KMS-11 (cell line): ENCODE data around the gene RETREG1.

Source experiments
- H2AFZ ChIP-seq: fragments of 200-600 bp; sonication (generic); 2 replicates; pipeline ENCODE4 v1.6.1; 2016; ENCODE audit warnings: antibody characterized with exemption, mixed run types, low read depth
- H3K27ac ChIP-seq: fragments of 200-600 bp; sonication (generic); 2 replicates; pipeline ENCODE4 v1.6.1; 2016; ENCODE audit warnings: mild to moderate bottlenecking, mixed run types
- H3K27me3 ChIP-seq: fragments of 200-600 bp; sonication (generic); 2 replicates; pipeline ENCODE4 v1.6.1; 2017; ENCODE audit warnings: mild to moderate bottlenecking, low read depth, mixed run types, moderate library complexity; ENCODE audit not compliant: insufficient read depth
- H3K36me3 ChIP-seq: fragments of 200-600 bp; sonication (generic); 2 replicates; pipeline ENCODE4 v1.6.1; 2017; ENCODE audit warnings: mild to moderate bottlenecking, mixed run types; ENCODE audit not compliant: insufficient read depth
- H3K4me1 ChIP-seq: fragments of 200-600 bp; sonication (generic); 2 replicates; pipeline ENCODE4 v1.6.1; 2016; ENCODE audit warnings: mild to moderate bottlenecking, low read depth, mixed run types; ENCODE audit not compliant: poor library complexity, severe bottlenecking
- H3K4me2 ChIP-seq: fragments of 200-600 bp; sonication (generic); 2 replicates; pipeline ENCODE4 v1.7.0; 2016; ENCODE audit warnings: mild to moderate bottlenecking, mixed run types
- H3K4me3 ChIP-seq: fragments of 200-600 bp; sonication (generic); IDR thresholded peaks from 2 replicates; pipeline ENCODE4 v1.6.1; 2017; ENCODE audit warnings: low read depth, low read length, mixed read lengths; ENCODE audit not compliant: insufficient read depth
- H3K79me2 ChIP-seq: fragments of 200-600 bp; sonication (generic); 2 replicates; pipeline ENCODE4 v1.6.1; 2016; ENCODE audit warnings: low read depth, mixed run types; ENCODE audit not compliant: insufficient read depth
- H3K9ac ChIP-seq: fragments of 200-600 bp; sonication (generic); 2 replicates; pipeline ENCODE4 v1.6.1; 2016; ENCODE audit warnings: mild to moderate bottlenecking, mixed run types
- H4K20me1 ChIP-seq: fragments of 200-600 bp; sonication (generic); 2 replicates; pipeline ENCODE4 v1.6.1; 2016; ENCODE audit warnings: mild to moderate bottlenecking, mixed run types; ENCODE audit not compliant: insufficient read depth
- TF ChIP-seq, protein P1 (sequence below): fragments of 200-600 bp; sonication (generic); conservative IDR thresholded peaks from 2 replicates; pipeline ENCODE4 v1.6.1; 2017; ENCODE audit warnings: low read depth, mild to moderate bottlenecking, antibody characterized with exemption, low read length, moderate library complexity, mixed read lengths

The RETREG1 gene

DNA sequence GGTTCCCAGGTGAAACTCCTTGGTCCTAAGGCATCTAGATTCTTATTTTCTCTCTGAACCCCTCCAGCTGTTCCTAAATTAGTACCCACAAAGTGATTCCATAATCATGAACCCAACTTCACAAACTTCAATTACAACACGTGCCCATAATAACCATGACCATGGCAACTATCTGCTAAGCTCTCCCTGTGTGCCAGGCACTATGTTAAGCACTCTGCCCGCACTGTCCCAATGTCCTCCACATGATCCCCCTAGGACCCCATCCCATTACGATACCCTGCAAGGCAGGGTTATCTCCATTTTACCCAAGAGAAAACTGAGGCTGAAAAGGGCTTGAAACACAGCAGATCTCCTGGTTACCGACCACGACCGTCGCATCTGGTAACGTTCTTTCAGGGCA lies 125.9 kb downstream of the RETREG1 start:
- H3K36me3 ChIP-seq: no peaks in the 10 kb centered on the region
- no peaks in the 10 kb centered on the region for H3K79me2 ChIP-seq
- no peak overlapping the region for H3K27ac ChIP-seq
- no peak overlapping the region for H3K4me2 ChIP-seq
- H3K27me3 ChIP-seq: no peaks in the 10 kb centered on the region
- TF ChIP-seq, protein P1, sequence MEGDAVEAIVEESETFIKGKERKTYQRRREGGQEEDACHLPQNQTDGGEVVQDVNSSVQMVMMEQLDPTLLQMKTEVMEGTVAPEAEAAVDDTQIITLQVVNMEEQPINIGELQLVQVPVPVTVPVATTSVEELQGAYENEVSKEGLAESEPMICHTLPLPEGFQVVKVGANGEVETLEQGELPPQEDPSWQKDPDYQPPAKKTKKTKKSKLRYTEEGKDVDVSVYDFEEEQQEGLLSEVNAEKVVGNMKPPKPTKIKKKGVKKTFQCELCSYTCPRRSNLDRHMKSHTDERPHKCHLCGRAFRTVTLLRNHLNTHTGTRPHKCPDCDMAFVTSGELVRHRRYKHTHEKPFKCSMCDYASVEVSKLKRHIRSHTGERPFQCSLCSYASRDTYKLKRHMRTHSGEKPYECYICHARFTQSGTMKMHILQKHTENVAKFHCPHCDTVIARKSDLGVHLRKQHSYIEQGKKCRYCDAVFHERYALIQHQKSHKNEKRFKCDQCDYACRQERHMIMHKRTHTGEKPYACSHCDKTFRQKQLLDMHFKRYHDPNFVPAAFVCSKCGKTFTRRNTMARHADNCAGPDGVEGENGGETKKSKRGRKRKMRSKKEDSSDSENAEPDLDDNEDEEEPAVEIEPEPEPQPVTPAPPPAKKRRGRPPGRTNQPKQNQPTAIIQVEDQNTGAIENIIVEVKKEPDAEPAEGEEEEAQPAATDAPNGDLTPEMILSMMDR: no peak
- H3K9ac ChIP-seq: no peak overlapping the region
- no peaks in the 10 kb centered on the region for H3K4me1 ChIP-seq
- no peaks in the 10 kb centered on the region for H4K20me1 ChIP-seq
- no peak overlapping the region for H3K4me3 ChIP-seq
- no peak overlapping the region for H2AFZ ChIP-seq

DNA sequence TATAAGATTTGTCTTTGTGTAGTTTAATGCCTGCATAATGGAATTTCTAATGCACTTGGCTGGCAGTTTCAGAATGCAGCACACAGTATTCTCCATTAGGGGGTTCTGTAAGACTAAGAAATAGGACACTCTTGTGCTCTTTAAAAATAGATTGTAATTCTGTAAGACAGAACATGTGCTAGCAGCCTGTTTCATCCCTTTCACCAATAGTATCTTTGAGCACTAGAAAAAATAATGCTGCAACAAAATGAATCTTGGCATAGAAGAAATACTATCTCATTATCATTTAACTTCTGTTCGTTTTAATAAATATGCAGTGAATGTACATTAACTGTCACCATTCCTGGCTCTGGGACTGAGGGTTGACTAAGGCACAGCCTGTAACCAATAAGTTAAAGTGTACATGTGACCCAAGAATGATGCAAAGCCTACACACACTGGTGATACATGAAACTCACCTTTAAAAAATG lies 127.4 kb downstream of the RETREG1 start:
- Histone ChIP-seq H2AFZ (no peak overlapping the region), H3K4me2 (no peak overlapping the region), H3K27me3 (no peaks in the 10 kb centered on the region), H3K79me2 (no peaks in the 10 kb centered on the region), H4K20me1 (no peaks in the 10 kb centered on the region), H3K4me3 (no peak overlapping the region), H3K27ac (no peak overlapping the region), H3K4me1 (no peaks in the 10 kb centered on the region), H3K9ac (no peak overlapping the region), H3K36me3 (no peaks in the 10 kb centered on the region)
- TF ChIP-seq, protein P1: peak; percentile 53

DNA sequence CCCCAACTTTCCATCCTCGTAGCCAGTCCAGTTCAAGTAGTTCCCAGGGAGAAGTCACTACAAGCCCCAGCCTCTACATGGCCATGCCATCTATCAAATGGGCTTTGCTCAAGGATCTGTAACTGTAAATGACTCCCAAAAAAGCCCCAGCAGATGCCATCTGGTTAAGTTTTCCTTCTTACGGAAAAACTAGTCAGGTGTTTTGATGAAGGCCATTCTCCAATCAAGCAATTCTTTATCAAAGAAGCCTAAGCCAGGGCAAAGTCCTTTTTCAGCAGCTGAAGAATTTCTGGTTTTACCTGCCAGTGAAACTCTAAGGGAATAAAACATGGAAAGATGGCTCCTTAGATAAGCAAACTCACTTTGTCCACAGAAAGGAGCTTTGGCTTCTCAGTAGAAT lies 129.3 kb downstream of the RETREG1 start:
- no peak overlapping the region for H3K9ac ChIP-seq
- no peaks in the 10 kb centered on the region for H4K20me1 ChIP-seq
- no peak overlapping the region for H3K4me3 ChIP-seq
- TF ChIP-seq, protein P1: no peak
- no peak overlapping the region for H3K27ac ChIP-seq
- H3K27me3 ChIP-seq: no peaks in the 10 kb centered on the region
- H2AFZ ChIP-seq: no peak overlapping the region
- no peaks in the 10 kb centered on the region for H3K4me1 ChIP-seq
- H3K36me3 ChIP-seq: no peaks in the 10 kb centered on the region
- no peak overlapping the region for H3K4me2 ChIP-seq
- H3K79me2 ChIP-seq: no peaks in the 10 kb centered on the region

DNA sequence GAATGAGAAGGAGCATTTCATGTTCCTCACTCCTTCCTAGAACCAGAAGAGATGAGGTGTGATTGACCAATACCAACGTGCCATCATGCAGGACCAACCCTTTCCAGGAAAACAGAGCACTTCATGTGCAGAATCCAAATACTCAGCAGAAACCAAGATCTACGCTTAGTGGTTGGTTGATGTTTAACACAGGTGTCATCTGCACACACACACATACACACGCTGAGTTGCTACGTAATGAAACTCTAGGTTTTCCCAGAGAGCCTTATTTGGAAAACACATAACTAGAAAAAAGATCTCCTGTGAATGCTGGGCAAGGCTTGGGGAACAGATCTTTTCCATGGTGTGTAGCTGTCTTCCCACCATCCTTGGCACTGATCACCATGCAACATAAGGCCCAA lies 130.1 kb downstream of the RETREG1 start:
- TF ChIP-seq, protein P1: no peak
- Histone ChIP-seq H3K9ac (no peak overlapping the region), H3K27ac (no peak overlapping the region), H3K27me3 (no peaks in the 10 kb centered on the region), H3K36me3 (no peaks in the 10 kb centered on the region), H3K4me1 (no peaks in the 10 kb centered on the region), H3K79me2 (no peaks in the 10 kb centered on the region), H4K20me1 (no peaks in the 10 kb centered on the region), H3K4me3 (no peak overlapping the region), H2AFZ (no peak overlapping the region), H3K4me2 (no peak overlapping the region)
